ENCODE measurements around the gene JAZF1.

GRCh38 chr7:28108747-28109146 lies 71.8 kb downstream of the JAZF1 start:
- TF ChIP-seq CTCF (IDR thresholded peaks at IDR 0.05; ENCODE audit: insufficient read depth, low read length) (no peak), GABPA (IDR thresholded peaks at IDR 0.05; ENCODE audit: low read depth) (no peak), POLR2AphosphoS5 (IDR thresholded peaks at IDR 0.05; ENCODE audit: low read depth) (no peak)

Data from HL-60 (cell line).